Stimulated activated CD4-positive, alpha-beta T cell treated with anti-CD3 and anti-CD28 coated beads, TNF-alpha, amount 100 ng/mL, for 24 hours (primary cell): ENCODE data around the gene CDS2.
A peak's percentile ranks its signal among the peaks of the same experiment; 100 is the strongest.

ENCODE experiments used
- DNase-seq, 3 experiments: peaks; one replicate each; pipeline ENCODE4 v3.0.0-alpha.2; 2020; ENCODE audit warnings: low read depth in 3 of 3

The CDS2 gene

DNA sequence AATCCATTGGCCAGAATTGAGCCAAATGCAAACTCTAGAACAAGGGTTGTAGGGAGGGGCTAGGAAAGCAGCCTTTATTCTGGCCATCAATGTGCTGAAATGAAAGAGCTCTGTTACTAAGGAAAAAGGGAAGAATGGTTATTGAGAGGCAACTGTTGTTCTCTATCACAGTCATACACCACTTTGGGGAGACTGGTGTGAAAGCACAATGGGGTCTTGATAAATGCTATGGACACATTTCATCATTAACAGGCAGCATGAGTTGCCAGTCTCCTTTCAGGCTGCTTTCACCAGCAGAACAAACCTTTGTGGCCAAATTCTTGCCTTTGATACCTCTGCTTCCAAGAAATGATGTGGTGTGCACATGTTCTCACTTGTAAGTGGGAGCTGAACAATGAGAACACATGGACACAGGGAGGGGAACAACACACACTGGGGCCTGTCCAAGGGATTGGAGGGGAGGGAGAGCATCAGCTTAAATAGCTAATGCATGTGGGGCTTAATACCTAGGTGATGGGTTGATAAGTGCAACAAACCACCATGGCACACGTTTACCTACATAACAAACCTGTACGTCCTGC, 86.2 kb downstream of the CDS2 start:
- no peak for DNase-seq

DNA sequence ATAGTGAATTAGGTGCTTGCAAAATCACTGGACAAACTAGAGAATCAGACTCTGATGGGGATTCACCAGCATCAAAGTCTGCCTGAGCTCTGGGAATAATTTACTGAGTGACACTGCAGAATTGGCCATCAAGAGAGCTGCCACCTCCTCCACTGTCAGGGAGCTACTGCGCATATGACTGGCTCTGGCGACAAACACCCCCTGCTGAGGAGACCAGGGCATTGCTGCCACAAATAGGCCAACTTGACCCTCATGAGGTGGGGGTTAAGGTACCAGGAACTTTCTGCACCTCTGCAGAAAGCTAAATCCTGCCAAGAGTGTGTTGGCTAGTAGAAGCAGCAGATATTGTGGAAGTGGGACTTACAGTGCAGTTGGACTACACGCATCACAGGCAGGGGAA, 88.0 kb downstream of the CDS2 start:
- no peak for DNase-seq

DNA sequence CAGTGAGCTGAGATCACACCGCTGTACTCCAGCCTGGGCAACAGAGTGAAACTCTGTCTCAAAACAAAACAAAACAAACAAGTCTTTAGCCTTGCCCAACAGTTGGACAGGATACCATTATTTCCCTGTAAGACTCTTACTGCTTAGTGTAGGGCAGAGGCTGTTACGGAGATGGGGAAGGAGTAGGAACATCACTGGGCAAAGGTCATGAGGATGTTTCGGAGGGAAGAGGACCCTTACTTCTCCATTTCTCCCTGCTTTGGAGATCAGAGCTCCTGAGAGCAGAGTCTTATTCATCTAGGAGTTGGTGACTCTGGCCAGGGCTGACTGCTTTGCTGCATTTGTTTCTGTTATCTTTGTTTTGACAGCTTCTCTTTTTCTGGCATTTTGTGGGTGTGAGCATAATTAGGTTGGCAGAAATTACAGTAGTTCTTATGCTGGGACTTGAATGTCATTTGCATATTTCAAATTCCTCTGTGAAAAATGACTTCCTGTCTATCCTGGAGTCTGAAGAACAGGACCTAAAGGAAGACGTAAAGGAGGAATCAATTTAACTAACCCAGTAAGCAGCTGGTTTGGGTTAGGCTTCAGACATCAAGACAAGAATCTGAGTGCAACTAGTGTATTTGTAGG, 89.0 kb downstream of the CDS2 start:
- DNase-seq = no peak

DNA sequence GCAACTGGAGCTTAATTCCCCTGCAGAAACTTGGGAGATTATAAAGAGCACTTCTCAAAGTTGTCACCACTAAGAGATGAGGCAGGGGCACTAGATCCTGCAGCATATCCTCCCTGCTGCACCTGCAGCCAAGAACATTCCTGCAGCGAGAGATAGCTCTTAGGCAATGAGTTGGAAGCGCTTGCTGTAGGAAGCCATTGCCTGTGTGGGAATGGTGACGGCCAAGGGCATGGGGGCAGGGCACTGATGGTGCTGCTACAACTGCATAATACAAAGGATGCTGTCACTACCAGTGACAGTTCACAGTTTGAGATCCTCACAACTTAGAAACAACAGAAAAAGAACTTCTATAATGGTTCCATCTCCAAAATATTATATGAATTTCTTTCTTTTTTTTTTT, 89.9 kb downstream of the CDS2 start:
- DNase-seq = no peak

DNA sequence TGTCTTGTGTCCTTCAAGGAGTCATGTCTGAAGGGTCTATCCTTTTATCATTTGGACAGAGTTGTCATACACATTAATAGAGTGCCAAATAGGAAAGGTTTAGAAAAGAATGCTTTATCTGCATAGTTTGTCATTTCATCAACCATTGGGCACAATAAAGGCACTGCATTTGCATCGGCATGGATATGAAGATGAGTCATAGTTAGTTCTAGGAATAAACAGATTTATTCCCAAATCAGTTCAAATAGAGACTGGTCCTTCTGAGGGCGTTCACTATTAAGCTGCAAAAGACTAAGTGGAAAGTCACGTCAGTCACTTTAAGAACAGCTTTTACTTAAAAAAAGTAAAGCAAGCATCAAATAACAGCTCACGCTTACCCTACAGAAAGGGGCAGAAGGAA, 90.8 kb downstream of the CDS2 start:
- no peak for DNase-seq

DNA sequence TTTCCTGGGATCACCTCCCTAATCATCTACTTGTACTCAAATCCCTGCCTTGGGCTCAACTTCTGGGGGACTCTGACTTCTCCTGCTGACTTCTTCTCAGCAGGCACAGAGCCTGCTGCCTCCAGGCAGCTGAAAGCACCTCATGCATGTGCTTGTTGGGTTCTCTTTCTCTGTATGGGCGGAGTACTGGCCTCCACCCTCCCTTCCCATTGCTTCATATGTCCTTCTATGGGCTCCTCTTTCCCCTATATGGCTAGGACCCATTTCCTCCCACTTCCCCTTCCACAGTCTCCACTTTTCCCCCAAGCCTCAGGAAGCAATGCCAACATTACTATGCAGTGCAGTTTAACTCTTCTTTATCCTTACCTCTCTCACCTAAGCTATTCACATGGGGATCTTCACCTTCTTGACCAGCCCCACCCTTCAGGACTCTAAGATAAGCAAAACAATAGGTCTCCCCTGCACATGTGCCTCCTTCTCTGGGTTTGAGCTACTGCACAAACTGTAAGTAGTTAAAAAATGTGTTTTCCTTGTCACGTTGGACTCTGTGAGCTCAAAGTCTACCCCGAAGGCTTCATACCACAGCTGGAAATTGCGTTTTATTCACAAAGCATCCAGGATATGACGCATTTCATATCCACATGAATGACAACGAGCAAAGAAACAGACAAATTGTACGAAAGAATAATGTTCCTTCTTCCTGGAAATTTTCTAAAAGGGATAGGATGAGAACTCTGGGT, 93.7 kb downstream of the CDS2 start:
- no peak for DNase-seq

DNA sequence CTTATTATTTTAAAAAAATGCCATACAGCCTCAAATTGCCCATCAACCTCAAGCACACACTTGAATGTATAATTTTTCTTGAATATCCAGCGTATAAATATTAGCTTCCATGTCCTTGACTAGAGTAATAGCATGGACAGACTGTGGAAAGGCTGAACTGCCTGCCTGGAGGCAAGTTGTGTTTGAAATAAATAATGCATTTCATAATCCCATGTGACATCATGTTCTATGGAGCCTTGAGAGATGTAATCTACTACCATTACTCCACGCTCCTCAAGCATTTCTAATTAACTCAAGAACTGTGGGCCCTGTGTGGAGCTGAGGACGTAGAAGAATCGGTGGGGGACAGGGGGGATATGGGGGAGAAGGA, 94.2 kb downstream of the CDS2 start:
- DNase-seq = no peak

DNA sequence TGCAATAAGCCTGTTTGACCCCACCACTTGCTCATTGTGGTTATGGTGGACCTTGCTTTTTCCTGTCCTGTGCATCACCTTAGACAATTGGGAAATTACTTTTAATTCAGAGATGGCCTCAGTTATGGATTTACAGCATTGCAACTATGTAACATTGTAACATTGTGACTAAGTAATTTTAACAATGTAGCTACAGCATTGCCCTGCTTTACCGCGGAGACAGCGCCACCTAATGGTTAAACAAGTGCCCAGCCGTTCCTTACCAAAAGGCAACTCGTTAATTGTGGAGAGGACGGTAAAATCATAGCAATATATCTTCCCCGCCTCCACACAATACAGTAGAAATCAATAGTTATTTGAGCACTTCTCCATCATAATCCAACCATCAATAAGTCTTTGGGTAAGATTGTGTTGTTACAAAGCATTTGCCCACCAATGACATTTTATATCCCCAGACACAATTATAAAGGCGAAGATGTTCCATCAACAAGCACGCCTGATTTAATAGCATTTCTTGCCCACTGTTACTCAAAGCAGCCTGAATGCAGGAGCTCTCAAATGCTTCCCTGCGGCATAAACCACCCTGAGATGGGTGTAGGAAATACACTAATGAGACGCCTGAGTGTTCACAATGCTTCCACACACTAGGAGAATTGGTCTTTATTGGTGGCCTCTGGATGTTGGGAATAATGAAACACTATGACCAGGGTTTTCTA, 96.3 kb downstream of the CDS2 start:
- peak; percentile 20 to 53 (median 39) for DNase-seq

DNA sequence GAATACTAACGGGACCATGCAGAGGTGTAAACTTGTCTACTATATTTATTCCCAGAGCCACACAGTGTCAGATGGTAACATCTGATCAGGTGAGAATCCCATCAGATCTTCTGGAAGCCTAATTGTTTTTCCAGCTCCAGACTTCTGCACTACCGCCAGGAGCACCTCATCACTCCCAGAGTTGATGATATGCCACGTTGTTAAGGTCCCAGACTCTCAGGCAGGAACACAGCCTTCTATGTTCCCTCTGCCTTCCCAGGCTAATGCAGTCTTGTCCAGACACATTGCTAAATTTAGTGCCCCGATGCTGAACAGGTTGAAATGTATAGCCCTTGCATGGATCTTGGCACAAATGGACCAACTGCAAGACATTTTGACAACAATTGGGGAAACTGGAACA, 103.7 kb downstream of the CDS2 start:
- DNase-seq = no peak

DNA sequence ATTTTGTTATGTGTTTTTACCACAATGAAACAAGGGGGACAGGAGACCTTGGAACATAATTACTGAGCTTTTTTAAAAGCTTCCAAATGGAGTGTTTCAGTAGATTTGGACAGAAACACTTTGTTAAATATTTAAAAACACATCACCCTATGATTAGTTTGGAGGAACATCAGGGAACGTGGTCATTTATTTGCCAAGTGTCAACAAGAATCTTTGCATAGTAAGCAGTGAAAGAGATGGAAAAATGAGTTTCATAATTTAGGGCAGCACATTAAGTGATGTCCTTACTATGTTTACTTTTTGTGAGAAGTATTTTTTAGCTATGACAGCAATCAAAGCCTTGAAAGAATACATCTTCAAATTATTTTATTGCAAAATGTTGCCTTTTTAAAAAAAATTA, 107.3 kb downstream of the CDS2 start:
- no peak for DNase-seq

DNA sequence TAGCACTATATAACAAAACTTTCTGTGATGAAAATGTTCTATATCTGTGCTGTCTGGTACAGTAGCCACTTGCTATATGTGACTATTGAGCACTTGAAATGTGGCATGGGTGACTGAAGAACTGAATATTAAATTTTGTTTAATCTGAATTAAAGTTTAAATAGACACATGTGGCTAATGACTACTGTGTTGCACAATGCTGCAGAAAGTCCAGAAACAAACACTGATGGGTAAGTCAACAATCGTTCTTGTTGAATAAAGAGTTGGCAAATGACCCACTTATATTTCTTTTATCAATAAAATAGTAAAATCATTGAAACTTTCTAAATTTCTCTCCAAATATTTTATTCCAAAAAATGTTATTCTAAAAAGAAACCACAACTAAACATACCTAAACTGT, 108.2 kb downstream of the CDS2 start:
- DNase-seq = no peak
